ENCODE measurements around the gene ZC3HAV1. TPM values are rescaled to one million over a fixed set of nuclear protein-coding genes. Genes with fewer than 3 reads are reported as not detected.
A peak's percentile ranks its signal among the peaks of the same experiment; 100 is the strongest.

ZC3HAV1 gene
- total and polyA plus RNA-seq, 9 of the 15 experiments (the other 6 are each of a cell fraction or from before 2014, with no cell fraction given) = 11.9 to 40.5 (median 23.9) TPM

DNA sequence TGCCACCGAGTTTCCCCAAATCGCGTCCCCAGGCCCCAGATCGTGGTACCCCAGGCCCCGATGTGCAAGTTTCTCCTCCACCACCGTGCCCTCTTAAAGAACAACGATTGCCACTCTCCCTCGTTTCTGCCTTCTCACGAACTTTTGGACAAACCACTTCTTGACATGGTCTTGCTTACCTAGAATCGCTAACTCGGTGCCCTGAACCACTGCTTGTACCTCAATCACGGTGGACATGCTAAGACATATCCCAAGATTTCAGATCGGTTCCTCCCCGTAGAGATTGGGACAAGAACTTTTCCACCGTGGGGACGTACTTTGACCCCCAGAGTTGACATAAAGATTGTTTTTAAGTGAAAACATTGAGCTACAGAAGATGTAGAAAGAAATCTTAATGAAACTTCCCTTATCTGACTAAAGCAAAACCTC, 477 bp upstream of the ZC3HAV1 start (continued):
- TF ChIP-seq MBD1 (CRISPR knock-in tag; IDR thresholded peaks at IDR 0.05) (peak; percentile 90), BRD4 (IDR thresholded peaks at IDR 0.05) (no peak), ZNF668 (CRISPR knock-in tag; IDR thresholded peaks at IDR 0.05) (peak; percentile 80), ZNF24 (IDR thresholded peaks at IDR 0.05) (no peak; the same call in 1 of the 2 replicates), FOXK1 (CRISPR knock-in tag; IDR thresholded peaks at IDR 0.05; ENCODE audit: borderline replicate concordance) (0 out of 2 replicates have a peak, but pooled peaks have one; percentile 50), PATZ1 (CRISPR knock-in tag; IDR thresholded peaks at IDR 0.05; ENCODE audit: borderline replicate concordance) (0 out of 2 replicates have a peak, but pooled peaks have one; percentile 3), CREB3 (tag; conservative IDR thresholded peaks at IDR 0.05; ENCODE audit: low read depth) (0 out of 2 replicates have a peak, but pooled peaks have one; percentile 72), ZKSCAN8 (CRISPR knock-in tag; IDR thresholded peaks at IDR 0.05) (peak; percentile 64; the same call in 1 of the 2 replicates), FOXA1 (IDR thresholded peaks at IDR 0.05; ENCODE audit: borderline replicate concordance) (no peak), CCAR2 (IDR thresholded peaks at IDR 0.05; ENCODE audit: low read depth, low read length) (no peak), ZNF57 (CRISPR knock-in tag; IDR thresholded peaks at IDR 0.05) (no peak), POLR2G (IDR thresholded peaks at IDR 0.05; ENCODE audit: low read depth, low read length) (no peak), TEAD2 (tag; IDR thresholded peaks at IDR 0.05) (0 out of 2 replicates have a peak, but pooled peaks have one; percentile 44), GATAD2A (IDR thresholded peaks at IDR 0.05) (0 out of 2 replicates have a peak, but pooled peaks have one; percentile 47), PURB (CRISPR knock-in tag; IDR thresholded peaks at IDR 0.05; ENCODE audit: low read depth) (0 out of 2 replicates have a peak, but pooled peaks have one; percentile 77), CTCF (IDR thresholded peaks at IDR 0.05 in 2 of 3, conservative IDR thresholded peaks at IDR 0.05 in 1 of 3; ENCODE audit: insufficient read depth in 2 of 3, low read depth in 1 of 3, low read length in 3 of 3) (no peak), PYGO2 (tag; IDR thresholded peaks at IDR 0.05) (peak; percentile 50; the same call in 1 of the 2 replicates), HDGF (IDR thresholded peaks at IDR 0.05) (peak; percentile 81; the same call in 1 of the 2 replicates)
- TF ChIP-seq, protein P1, sequence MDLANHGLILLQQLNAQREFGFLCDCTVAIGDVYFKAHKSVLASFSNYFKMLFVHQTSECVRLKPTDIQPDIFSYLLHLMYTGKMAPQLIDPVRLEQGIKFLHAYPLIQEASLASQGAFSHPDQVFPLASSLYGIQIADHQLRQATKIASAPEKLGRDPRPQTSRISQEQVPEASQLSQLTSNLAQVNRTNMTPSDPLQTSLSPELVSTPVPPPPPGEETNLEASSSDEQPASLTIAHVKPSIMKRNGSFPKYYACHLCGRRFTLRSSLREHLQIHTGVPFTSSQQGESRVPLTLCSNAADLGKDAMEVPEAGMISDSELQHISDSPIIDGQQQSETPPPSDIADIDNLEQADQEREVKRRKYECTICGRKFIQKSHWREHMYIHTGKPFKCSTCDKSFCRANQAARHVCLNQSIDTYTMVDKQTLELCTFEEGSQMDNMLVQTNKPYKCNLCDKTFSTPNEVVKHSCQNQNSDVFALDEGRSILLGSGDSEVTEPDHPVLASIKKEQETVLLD (IDR thresholded peaks at IDR 0.05) = no peak
- TF ChIP-seq, protein P2, sequence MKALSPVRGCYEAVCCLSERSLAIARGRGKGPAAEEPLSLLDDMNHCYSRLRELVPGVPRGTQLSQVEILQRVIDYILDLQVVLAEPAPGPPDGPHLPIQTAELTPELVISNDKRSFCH (CRISPR knock-in tag; IDR thresholded peaks at IDR 0.05) = no peak
- TF ChIP-seq, protein P2 (tag; IDR thresholded peaks at IDR 0.05) = peak; percentile 85; the same call in 1 of the 2 replicates

Measured in K562 (cell line).